IMR-90 (cell line): ENCODE measurements around the gene DYTN. TPM values are rescaled to one million over a fixed set of nuclear protein-coding genes. Genes with fewer than 3 reads are reported as not detected.

ENCODE experiments used
- ATAC-seq: fragments of 200-7000 bp; cut with Tn5 transposase; 2 replicates; pipeline ENCODE4 v1.9.1; 2020; ENCODE audit warnings: low read depth, mild to moderate bottlenecking, moderate library complexity
- BruUV-seq: library from RNA; stranded (reverse); fragments of 400-500 nt; replicated peaks from 2 replicates; lab custom pipeline; 2021; lab: Mats Ljungman, UMichigan
- CTCF ChIA-PET: fragments of 300-600 bp; formaldehyde crosslinking; extraction: SDS; loops from one replicate; lab custom pipeline; 2021; ENCODE audit warnings: antibody characterized with exemption; lab: Yijun Ruan, JAX
- POLR2A ChIA-PET: fragments of 300-600 bp; sonication (Branson Sonifier 250); formaldehyde crosslinking; loops from one replicate; lab custom pipeline; 2022; ENCODE audit warnings: antibody characterized with exemption; ENCODE audit not compliant: unreplicated experiment; lab: Charles Lee
- DNase-seq: peaks from one replicate; pipeline ENCODE4 v3.0.0; 2013
- H2AFZ ChIP-seq: replicated peaks from 2 replicates; pipeline ENCODE3; 2013; ENCODE audit warnings: low read length, mild to moderate bottlenecking; ENCODE audit not compliant: poor library complexity
- H2AK5ac ChIP-seq: 2 replicates; pipeline ENCODE4 v1.6.1; 2013; ENCODE audit warnings: low read depth, low read length, inconsistent platforms
- H2AK9ac ChIP-seq: replicated peaks from 2 replicates; pipeline ENCODE3; 2013; ENCODE audit warnings: mild to moderate bottlenecking, low read depth, low read length, moderate library complexity; ENCODE audit not compliant: poor library complexity
- H2BK120ac ChIP-seq: 2 replicates; pipeline ENCODE4 v1.6.1; 2013; ENCODE audit warnings: low read depth, low read length, inconsistent platforms
- H2BK15ac ChIP-seq: 3 replicates; pipeline ENCODE4 v1.6.1; 2013; ENCODE audit warnings: low read depth, low read length, inconsistent platforms
- H2BK20ac ChIP-seq: 2 replicates; pipeline ENCODE4 v1.6.1; 2013; ENCODE audit warnings: low read depth, mild to moderate bottlenecking, inconsistent platforms, low read length, moderate library complexity
- H2BK5ac ChIP-seq: 2 replicates; pipeline ENCODE4 v1.6.1; 2013; ENCODE audit warnings: mild to moderate bottlenecking, low read depth, low read length, inconsistent platforms; ENCODE audit not compliant: poor library complexity, severe bottlenecking
- H3K14ac ChIP-seq: replicated peaks from 2 replicates; pipeline ENCODE4 v1.6.1; 2013; ENCODE audit warnings: low read depth, low read length, inconsistent platforms
- H3K18ac ChIP-seq: 2 replicates; pipeline ENCODE4 v1.6.1; 2013; ENCODE audit warnings: low read depth, low read length, control low read depth
- H3K23ac ChIP-seq: 2 replicates; pipeline ENCODE4 v1.6.1; 2013; ENCODE audit warnings: low read depth, low read length, inconsistent platforms
- H3K27ac ChIP-seq: 2 replicates; pipeline ENCODE4 v1.5.1; 2013; ENCODE audit warnings: mild to moderate bottlenecking, control low read depth, low read length; ENCODE audit not compliant: insufficient read depth
- H3K27me3 ChIP-seq: 2 replicates; pipeline ENCODE4 v1.6.1; 2013; ENCODE audit warnings: low read length; ENCODE audit not compliant: control insufficient read depth, insufficient read depth
- H3K36me3 ChIP-seq: 2 replicates; pipeline ENCODE4 v1.6.1; 2013; ENCODE audit warnings: low read length, mixed read lengths; ENCODE audit not compliant: control insufficient read depth, insufficient read depth
- H3K4ac ChIP-seq: 2 replicates; pipeline ENCODE4 v1.6.1; 2013; ENCODE audit warnings: low read depth, low read length, inconsistent platforms
- H3K4me1 ChIP-seq: 2 replicates; pipeline ENCODE4 v1.6.1; 2013; ENCODE audit warnings: low read length, mixed read lengths; ENCODE audit not compliant: control insufficient read depth, insufficient read depth
- H3K4me2 ChIP-seq: 2 replicates; pipeline ENCODE4 v1.6.1; 2013; ENCODE audit warnings: low read depth, mild to moderate bottlenecking, control low read depth, low read length, moderate library complexity
- H3K4me3 ChIP-seq: 2 replicates; pipeline ENCODE4 v1.5.1; 2013; ENCODE audit warnings: low read depth, mild to moderate bottlenecking, control low read depth, low read length, moderate library complexity; ENCODE audit not compliant: insufficient read depth
- H3K56ac ChIP-seq: 2 replicates; pipeline ENCODE4 v1.6.1; 2013; ENCODE audit warnings: low read length, inconsistent platforms; ENCODE audit not compliant: insufficient read depth; ENCODE audit errors: extremely low read depth
- H3K79me1 ChIP-seq, 2 experiments: 2 replicates each; pipeline ENCODE4 v1.6.1; 2013; ENCODE audit warnings: low read length in 2 of 2, inconsistent platforms in 1 of 2, low read depth in 1 of 2
- H3K9ac ChIP-seq: 2 replicates; pipeline ENCODE4 v1.6.1; 2013; ENCODE audit warnings: low read depth, low read length, control low read depth
- H3K9me1 ChIP-seq: 2 replicates; pipeline ENCODE4 v1.6.1; 2013; ENCODE audit warnings: low read length, inconsistent platforms; ENCODE audit not compliant: insufficient read depth
- H3K9me3 ChIP-seq: 2 replicates; pipeline ENCODE4 v1.6.1; 2013; ENCODE audit warnings: low read length; ENCODE audit not compliant: control insufficient read depth, insufficient read depth
- H4K20me1 ChIP-seq: 2 replicates; pipeline ENCODE4 v1.6.1; 2013; ENCODE audit warnings: low read length, inconsistent platforms; ENCODE audit not compliant: insufficient read depth
- H4K5ac ChIP-seq: 2 replicates; pipeline ENCODE4 v1.6.1; 2013; ENCODE audit warnings: mild to moderate bottlenecking, low read depth, low read length, control low read depth
- H4K8ac ChIP-seq, 2 experiments: 2 replicates each; pipeline ENCODE4 v1.6.1; 2013; ENCODE audit warnings: low read depth in 2 of 2, low read length in 2 of 2, control low read depth in 1 of 2, inconsistent platforms in 1 of 2
- H4K91ac ChIP-seq: 2 replicates; pipeline ENCODE4 v1.6.1; 2013; ENCODE audit warnings: low read depth, low read length, inconsistent platforms; ENCODE audit not compliant: insufficient read depth
- BHLHE40 ChIP-seq: fragments of 150-350 bp; IDR thresholded peaks from 2 replicates; pipeline ENCODE4 v1.6.1; 2016; ENCODE audit warnings: mild to moderate bottlenecking, low read depth, low read length
- CEBPB ChIP-seq: IDR thresholded peaks from 2 replicates; pipeline ENCODE4 v1.6.1; 2012; ENCODE audit warnings: low read depth, low read length, improper control_type of control experiment
- CHD1 ChIP-seq: IDR thresholded peaks from 2 replicates; pipeline ENCODE4 v1.6.1; 2012; ENCODE audit warnings: low read depth, low read length, improper control_type of control experiment
- FOS ChIP-seq: fragments of 150-350 bp; IDR thresholded peaks from 2 replicates; pipeline ENCODE4 v1.6.1; 2016; ENCODE audit warnings: low read depth, low read length
- MAFK ChIP-seq: IDR thresholded peaks from 2 replicates; pipeline ENCODE4 v1.6.1; 2012; ENCODE audit warnings: low read depth, low read length, improper control_type of control experiment
- MAZ ChIP-seq: IDR thresholded peaks from 2 replicates; pipeline ENCODE4 v1.6.1; 2012; ENCODE audit warnings: low read depth, mild to moderate bottlenecking, low read length, improper control_type of control experiment, moderate library complexity, borderline replicate concordance
- MXI1 ChIP-seq: IDR thresholded peaks from 2 replicates; pipeline ENCODE4 v1.6.1; 2012; ENCODE audit warnings: low read depth, mild to moderate bottlenecking, low read length, moderate library complexity, borderline replicate concordance
- NFE2L2 ChIP-seq: fragments of 150-350 bp; IDR thresholded peaks from 2 replicates; pipeline ENCODE4 v1.6.1; 2016; ENCODE audit warnings: low read depth, mild to moderate bottlenecking, low read length
- POLR2A ChIP-seq: IDR thresholded peaks from 2 replicates; pipeline ENCODE4 v1.6.1; 2012; ENCODE audit warnings: mild to moderate bottlenecking, low read depth, low read length
- RAD21 ChIP-seq: IDR thresholded peaks from 2 replicates; pipeline ENCODE4 v1.6.1; 2012; ENCODE audit warnings: low read length, improper control_type of control experiment
- RCOR1 ChIP-seq: IDR thresholded peaks from 2 replicates; pipeline ENCODE4 v1.6.1; 2012; ENCODE audit warnings: mild to moderate bottlenecking, low read length, improper control_type of control experiment; ENCODE audit not compliant: insufficient replicate concordance
- RFX5 ChIP-seq: IDR thresholded peaks from 2 replicates; pipeline ENCODE4 v1.8.0; 2012; ENCODE audit warnings: low read depth, mild to moderate bottlenecking, low read length, moderate library complexity
- SMC3 ChIP-seq: fragments of 150-350 bp; IDR thresholded peaks from 2 replicates; pipeline ENCODE4 v1.6.1; 2016; ENCODE audit warnings: low read depth, mild to moderate bottlenecking, antibody characterized with exemption, low read length, moderate library complexity
- WGBS, 2 experiments: methylation state at CpG; one replicate each; pipeline versions ENCODE4 v1.1.5 to v1.1.7; 2013; ENCODE audit warnings: missing lambda C conversion rate in 2 of 2; ENCODE audit not compliant: insufficient read length in 1 of 2; ENCODE audit errors: extremely low coverage in 2 of 2; 5-methylcytosine and 5-hydroxymethylcytosine counted together
- dilution Hi-C: fragments of 300-500 bp; cut with HindIII; formaldehyde crosslinking; loops from one replicate; pipeline ENCODE4 v1.14.3; 2018; ENCODE audit warnings: low sequenced_read_pairs; ENCODE audit not compliant: unreplicated experiment
- in situ Hi-C: fragments of 300-500 bp; cut with MboI; formaldehyde crosslinking; loops from 3 replicates; pipeline ENCODE4 v1.14.3; 2019; ENCODE audit warnings: low sequenced_read_pairs, inconsistent platforms, mixed read lengths
- intact Hi-C: fragments of 100-400 bp; cut with micrococcal nuclease; formaldehyde crosslinking; loops from 2 replicates; pipeline ENCODE4 v1.10.0; 2022
- polyA plus RNA-seq, 3 experiments: library from polyadenylated mRNA; depleted of rRNA; stranded (reverse); fragments of >200 nt; gene quantifications; 2 replicates each; pipeline ENCODE4 v1.2.3, GENCODE V29; 2012; ENCODE audit warnings: low replicate concordance in 1 of 3
- total RNA-seq: library from RNA; depleted of rRNA; stranded (reverse); fragments of >200 nt; gene quantifications from 2 replicates; pipeline ENCODE4 v1.2.3, GENCODE V29; 2012
- TF ChIP-seq, protein P1 (sequence below): fragments of 150-350 bp; IDR thresholded peaks from 2 replicates; pipeline ENCODE4 v1.6.1; 2016; ENCODE audit warnings: low read depth, mild to moderate bottlenecking, low read length, moderate library complexity, borderline replicate concordance
- TF ChIP-seq, protein P2 (sequence below): fragments of 150-350 bp; IDR thresholded peaks from 2 replicates; pipeline ENCODE4 v1.6.1; 2017; ENCODE audit warnings: mild to moderate bottlenecking, antibody characterized with exemption, low read length, low read depth
- TF ChIP-seq, protein P3 (sequence below): conservative IDR thresholded peaks from 2 replicates; pipeline ENCODE4 v1.5.1; 2012; ENCODE audit warnings: mild to moderate bottlenecking, low read depth, low read length, improper control_type of control experiment

DYTN gene
- total and polyA plus RNA-seq, 2 of the 4 experiments (the other 2 are of a cell fraction) = not detected

DNA sequence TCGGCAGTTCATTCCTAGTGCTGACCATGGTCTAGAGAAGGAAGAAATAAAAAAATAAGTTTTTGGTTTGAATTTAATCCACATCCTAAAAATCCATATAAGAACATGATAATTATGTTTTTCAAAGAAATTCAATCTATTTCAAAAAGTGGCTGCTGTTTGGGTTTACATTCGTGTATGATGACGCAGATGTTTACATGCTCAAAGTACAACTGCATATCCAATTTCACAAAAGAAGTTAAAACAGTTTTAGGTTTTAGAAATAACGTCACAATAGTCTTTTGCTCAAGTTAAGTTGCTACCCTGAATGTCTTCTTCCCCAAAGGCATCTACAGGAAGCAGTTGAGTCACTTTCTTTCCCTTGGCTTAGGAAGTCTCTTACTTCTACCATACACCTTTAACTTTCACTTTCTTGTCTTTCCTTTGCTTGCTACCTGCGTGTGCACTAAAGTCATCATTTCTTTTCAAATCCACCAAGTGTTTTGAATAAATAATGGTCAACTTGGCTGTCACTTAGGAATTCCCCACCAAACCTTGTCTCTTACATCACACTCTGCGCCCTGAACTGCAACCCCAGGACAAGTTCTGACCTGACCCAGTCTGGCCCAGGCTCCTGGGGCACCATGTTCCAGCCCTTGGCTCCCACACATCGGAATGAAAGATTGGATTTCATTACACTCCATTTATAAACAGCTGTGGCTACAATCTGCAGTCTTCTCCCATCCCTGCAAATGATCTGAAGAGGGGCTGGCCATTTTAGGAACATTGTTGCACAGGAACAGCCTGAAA, 47.5 kb downstream of the DYTN start:
- Histone ChIP-seq H3K9me1 (no peaks in the 10 kb centered on the region), H3K4me3 (no peak overlapping the region), H3K27ac (no peak overlapping the region), H3K56ac (no peak overlapping the region), H3K18ac (no peak overlapping the region), H3K36me3 (no peaks in the 10 kb centered on the region), H2BK5ac (no peak overlapping the region), H3K9me3 (no peaks in the 10 kb centered on the region), H4K8ac (no peak overlapping the region), H3K4me1 (no peaks in the 10 kb centered on the region), H2AK9ac (no peak overlapping the region), H2BK120ac (no peak overlapping the region), H4K20me1 (no peaks in the 10 kb centered on the region), H3K9ac (no peak overlapping the region), H2AK5ac (no peak overlapping the region), H3K4me2 (no peak overlapping the region), H2AFZ (no peak overlapping the region), H3K27me3 (no peaks in the 10 kb centered on the region), H3K4ac (no peak overlapping the region), H2BK15ac (no peak overlapping the region), H4K91ac (no peak overlapping the region), H3K14ac (no peak overlapping the region), H3K79me1 (no peaks in the 10 kb centered on the region), H2BK20ac (no peak overlapping the region), H3K23ac (no peak overlapping the region), H4K5ac (no peak overlapping the region)
- ATAC-seq (no peak), DNase-seq (no peak)
- TF ChIP-seq MAFK (no peak), MXI1 (no peak), BHLHE40 (no peak), MAZ (no peak), RAD21 (no peak), RCOR1 (no peak), FOS (no peak), CEBPB (no peak), NFE2L2 (no peak), SMC3 (no peak), RFX5 (no peak), CHD1 (no peak), POLR2A (no peak)
- TF ChIP-seq, protein P1, sequence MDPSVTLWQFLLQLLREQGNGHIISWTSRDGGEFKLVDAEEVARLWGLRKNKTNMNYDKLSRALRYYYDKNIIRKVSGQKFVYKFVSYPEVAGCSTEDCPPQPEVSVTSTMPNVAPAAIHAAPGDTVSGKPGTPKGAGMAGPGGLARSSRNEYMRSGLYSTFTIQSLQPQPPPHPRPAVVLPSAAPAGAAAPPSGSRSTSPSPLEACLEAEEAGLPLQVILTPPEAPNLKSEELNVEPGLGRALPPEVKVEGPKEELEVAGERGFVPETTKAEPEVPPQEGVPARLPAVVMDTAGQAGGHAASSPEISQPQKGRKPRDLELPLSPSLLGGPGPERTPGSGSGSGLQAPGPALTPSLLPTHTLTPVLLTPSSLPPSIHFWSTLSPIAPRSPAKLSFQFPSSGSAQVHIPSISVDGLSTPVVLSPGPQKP = no peak
- TF ChIP-seq, protein P2, sequence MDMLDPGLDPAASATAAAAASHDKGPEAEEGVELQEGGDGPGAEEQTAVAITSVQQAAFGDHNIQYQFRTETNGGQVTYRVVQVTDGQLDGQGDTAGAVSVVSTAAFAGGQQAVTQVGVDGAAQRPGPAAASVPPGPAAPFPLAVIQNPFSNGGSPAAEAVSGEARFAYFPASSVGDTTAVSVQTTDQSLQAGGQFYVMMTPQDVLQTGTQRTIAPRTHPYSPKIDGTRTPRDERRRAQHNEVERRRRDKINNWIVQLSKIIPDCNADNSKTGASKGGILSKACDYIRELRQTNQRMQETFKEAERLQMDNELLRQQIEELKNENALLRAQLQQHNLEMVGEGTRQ = no peak
- TF ChIP-seq, protein P3, sequence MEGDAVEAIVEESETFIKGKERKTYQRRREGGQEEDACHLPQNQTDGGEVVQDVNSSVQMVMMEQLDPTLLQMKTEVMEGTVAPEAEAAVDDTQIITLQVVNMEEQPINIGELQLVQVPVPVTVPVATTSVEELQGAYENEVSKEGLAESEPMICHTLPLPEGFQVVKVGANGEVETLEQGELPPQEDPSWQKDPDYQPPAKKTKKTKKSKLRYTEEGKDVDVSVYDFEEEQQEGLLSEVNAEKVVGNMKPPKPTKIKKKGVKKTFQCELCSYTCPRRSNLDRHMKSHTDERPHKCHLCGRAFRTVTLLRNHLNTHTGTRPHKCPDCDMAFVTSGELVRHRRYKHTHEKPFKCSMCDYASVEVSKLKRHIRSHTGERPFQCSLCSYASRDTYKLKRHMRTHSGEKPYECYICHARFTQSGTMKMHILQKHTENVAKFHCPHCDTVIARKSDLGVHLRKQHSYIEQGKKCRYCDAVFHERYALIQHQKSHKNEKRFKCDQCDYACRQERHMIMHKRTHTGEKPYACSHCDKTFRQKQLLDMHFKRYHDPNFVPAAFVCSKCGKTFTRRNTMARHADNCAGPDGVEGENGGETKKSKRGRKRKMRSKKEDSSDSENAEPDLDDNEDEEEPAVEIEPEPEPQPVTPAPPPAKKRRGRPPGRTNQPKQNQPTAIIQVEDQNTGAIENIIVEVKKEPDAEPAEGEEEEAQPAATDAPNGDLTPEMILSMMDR = no peak
- 40% methylated on average over 1 of the region's 7 CpGs; no CpG with 5 or more reads in 1 of the 2 experiments for WGBS, 2 experiments
- no TSS peak for BruUV-seq
- CTCF ChIA-PET = no interaction called here
- in situ Hi-C loops (no loop called here), dilution Hi-C loops (no loop called here), intact Hi-C loops (no loop called here)
- POLR2A ChIA-PET = no interaction called here
